HUES64 (cell line): Measurements from ENCODE around the gene TMEM240.
"Not testable (repeated sequence)": the region's sequence is repeated elsewhere in the genome, so short reads cannot be mapped to it uniquely, and the experiment has no call there.

Experiments
- H3K27ac ChIP-seq: 2 replicates; pipeline ENCODE4 v1.7.0; 2013; ENCODE audit warnings: low read depth, low read length, inconsistent platforms
- H3K27me3 ChIP-seq: 2 replicates; pipeline ENCODE4 v1.6.1; 2013; ENCODE audit warnings: mild to moderate bottlenecking, low read length; ENCODE audit not compliant: insufficient read depth
- H3K36me3 ChIP-seq: 2 replicates; pipeline ENCODE4 v1.6.1; 2013; ENCODE audit warnings: mild to moderate bottlenecking, low read length; ENCODE audit not compliant: insufficient read depth
- H3K4me1 ChIP-seq: 2 replicates; pipeline ENCODE4 v1.6.1; 2013; ENCODE audit warnings: mild to moderate bottlenecking, low read length, moderate library complexity; ENCODE audit not compliant: insufficient read depth
- H3K4me3 ChIP-seq: 2 replicates; pipeline ENCODE4 v1.5.1; 2013; ENCODE audit warnings: mild to moderate bottlenecking, low read length, moderate library complexity
- H3K9ac ChIP-seq: 2 replicates; pipeline ENCODE4 v1.6.1; 2013; ENCODE audit warnings: mild to moderate bottlenecking, low read depth, low read length
- H3K9me3 ChIP-seq: 2 replicates; pipeline ENCODE4 v1.6.1; 2013; ENCODE audit warnings: low read depth, low read length; ENCODE audit not compliant: insufficient read depth
- WGBS: fragments of 150-250, 120-280 bp; methylation state at CpG from one replicate; pipeline ENCODE4 v1.1.7; 2013; ENCODE audit warnings: missing lambda C conversion rate; 5-methylcytosine and 5-hydroxymethylcytosine counted together

TMEM240 gene

GRCh38 chr1:1505366-1505798 lies 35.0 kb downstream of the TMEM240 start:
- H3K4me3 ChIP-seq, result peak overlapping the region; percentile 33; the same call in 1 of the 2 replicates
- H3K9ac ChIP-seq, result not testable (repeated sequence)
- 11% methylated on average over 6 of the region's 22 CpGs for WGBS

GRCh38 chr1:1504777-1505365 lies 35.6 kb downstream of the TMEM240 start:
- not testable (repeated sequence) for H3K27ac ChIP-seq, H3K9ac ChIP-seq, H3K4me1 ChIP-seq, H3K36me3 ChIP-seq, H3K27me3 ChIP-seq, H3K9me3 ChIP-seq
- H3K4me3 ChIP-seq, result 0 out of 2 replicates have a peak overlapping the region, but pooled peaks have one; percentile 33
- 40% methylated on average over 14 of the region's 16 CpGs for whole genome bisulfite sequencing

More at GRCh38 chr1:1505366-1505798, 35.0 kb downstream of the TMEM240 start:
- not testable (repeated sequence) for H3K27ac ChIP-seq, H3K27me3 ChIP-seq, H3K4me1 ChIP-seq, H3K9me3 ChIP-seq, H3K36me3 ChIP-seq

GRCh38 chr1:1495461-1495975 lies 44.9 kb downstream of the TMEM240 start:
- WGBS, result 95% methylated on average over 16 of the region's 18 CpGs
- peaks cover 46% of the 10 kb centered on the region for H3K36me3 ChIP-seq
- H3K4me1 ChIP-seq, H3K9me3 ChIP-seq, H3K4me3 ChIP-seq, H3K27ac ChIP-seq, H3K9ac ChIP-seq, H3K27me3 ChIP-seq: not testable (repeated sequence)

- H3K9me3 ChIP-seq, H3K9ac ChIP-seq, H3K27ac ChIP-seq, H3K27me3 ChIP-seq, H3K4me1 ChIP-seq, H3K4me3 ChIP-seq: not testable (repeated sequence)
- H3K36me3 ChIP-seq, result peaks cover 57% of the 10 kb centered on the region
- WGBS, result 96% methylated on average over 22 of the region's 22 CpGs
Observed at GRCh38 chr1:1494311-1494710, 46.1 kb downstream of the TMEM240 start.

GRCh38 chr1:1491601-1492000 lies 48.8 kb downstream of the TMEM240 start:
- Histone ChIP-seq H3K9me3 (no peaks in the 10 kb centered on the region), H3K36me3 (peaks cover 78% of the 10 kb centered on the region), H3K27me3 (no peaks in the 10 kb centered on the region), H3K4me1 (no peaks in the 10 kb centered on the region), H3K9ac (no peak overlapping the region), H3K4me3 (no peak overlapping the region), H3K27ac (no peak overlapping the region)
- 96% methylated on average over 10 of the region's 10 CpGs for WGBS

GRCh38 chr1:1490633-1491230 lies 49.7 kb downstream of the TMEM240 start:
- no peak overlapping the region for H3K9ac ChIP-seq
- no peak overlapping the region for H3K27ac ChIP-seq
- 94% methylated on average over 18 of the region's 25 CpGs for WGBS
- no peaks in the 10 kb centered on the region for H3K4me1 ChIP-seq
- peaks cover 79% of the 10 kb centered on the region for H3K36me3 ChIP-seq
- no peaks in the 10 kb centered on the region for H3K9me3 ChIP-seq
- no peaks in the 10 kb centered on the region for H3K27me3 ChIP-seq
- H3K4me3 ChIP-seq, result no peak overlapping the region

- H3K27ac ChIP-seq, result no peak overlapping the region
- H3K9me3 ChIP-seq, result no peaks in the 10 kb centered on the region
- H3K4me3 ChIP-seq, result no peak overlapping the region
- H3K4me1 ChIP-seq, result no peaks in the 10 kb centered on the region
- H3K27me3 ChIP-seq, result no peaks in the 10 kb centered on the region
- peaks cover 72% of the 10 kb centered on the region for H3K36me3 ChIP-seq
- 96% methylated on average over 19 of the region's 19 CpGs for WGBS
- H3K9ac ChIP-seq, result no peak overlapping the region
Observed at GRCh38 chr1:1489861-1490260, 50.6 kb downstream of the TMEM240 start.

- 94% methylated on average over 16 of the region's 16 CpGs for WGBS
- H3K4me1 ChIP-seq, result no peaks in the 10 kb centered on the region
- no peak overlapping the region for H3K4me3 ChIP-seq
- H3K27ac ChIP-seq, result no peak overlapping the region
- no peaks in the 10 kb centered on the region for H3K9me3 ChIP-seq
- H3K36me3 ChIP-seq, result peaks cover 74% of the 10 kb centered on the region
- H3K9ac ChIP-seq, result no peak overlapping the region
- H3K27me3 ChIP-seq, result no peaks in the 10 kb centered on the region
Observed at GRCh38 chr1:1489231-1489630, 51.2 kb downstream of the TMEM240 start.

GRCh38 chr1:1487701-1488100 lies 52.7 kb downstream of the TMEM240 start:
- Histone ChIP-seq H3K9me3 (no peaks in the 10 kb centered on the region), H3K4me1 (no peaks in the 10 kb centered on the region), H3K27ac (no peak overlapping the region), H3K36me3 (peaks cover 77% of the 10 kb centered on the region), H3K9ac (no peak overlapping the region), H3K4me3 (no peak overlapping the region), H3K27me3 (no peaks in the 10 kb centered on the region)
- 96% methylated on average over 18 of the region's 18 CpGs for WGBS

- not testable (repeated sequence) for H3K4me1 ChIP-seq, H3K27ac ChIP-seq, H3K27me3 ChIP-seq, H3K4me3 ChIP-seq, H3K9me3 ChIP-seq, H3K9ac ChIP-seq
- H3K36me3 ChIP-seq, result peaks cover 68% of the 10 kb centered on the region
- 96% methylated on average over 26 of the region's 31 CpGs for WGBS
Observed at GRCh38 chr1:1485755-1486317, 54.6 kb downstream of the TMEM240 start.

GRCh38 chr1:1484976-1485750 lies 55.3 kb downstream of the TMEM240 start:
- WGBS, result 95% methylated on average over 37 of the region's 46 CpGs
- H3K9me3 ChIP-seq, H3K4me3 ChIP-seq, H3K27ac ChIP-seq, H3K9ac ChIP-seq, H3K27me3 ChIP-seq, H3K4me1 ChIP-seq: not testable (repeated sequence)
- H3K36me3 ChIP-seq, result peaks cover 66% of the 10 kb centered on the region
